GM21723 (cell line): ENCODE results near the gene P2RY8.
"Not testable (repeated sequence)": the region's sequence is repeated elsewhere in the genome, so short reads cannot be mapped to it uniquely, and the experiment has no call there.

Experiments used
- ATAC-seq: cut with Tn5 transposase; IDR thresholded peaks from one replicate; pipeline ENCODE4 v1.9.1; 2021; ENCODE audit warnings: mild to moderate bottlenecking, moderate library complexity; ENCODE audit not compliant: unreplicated experiment

P2RY8 gene

DNA sequence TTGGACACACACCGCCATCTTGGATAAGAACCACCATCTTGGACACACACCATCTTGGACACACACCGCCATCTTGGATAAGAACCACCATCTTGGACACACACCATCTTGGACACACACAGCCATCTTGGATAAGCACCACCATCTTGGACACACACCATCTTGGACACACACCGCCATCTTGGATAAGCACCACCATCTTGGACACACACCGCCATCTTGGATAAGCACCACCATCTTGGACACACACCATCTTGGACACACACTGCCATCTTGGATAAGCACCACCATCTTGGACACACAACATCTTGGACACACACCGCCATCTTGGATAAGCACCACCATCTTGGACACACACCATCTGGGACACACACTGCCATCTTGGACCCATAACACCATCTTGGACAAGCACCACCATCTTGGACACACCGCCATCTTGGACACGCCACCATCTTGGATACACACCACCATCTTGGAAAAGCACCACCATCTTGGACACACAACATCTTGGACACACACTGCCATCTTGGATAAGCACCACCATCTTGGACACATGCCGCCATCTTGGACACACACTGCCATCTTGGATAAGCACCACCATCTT lies 88.9 kb downstream of the P2RY8 start:
- ATAC-seq: not testable (repeated sequence)

DNA sequence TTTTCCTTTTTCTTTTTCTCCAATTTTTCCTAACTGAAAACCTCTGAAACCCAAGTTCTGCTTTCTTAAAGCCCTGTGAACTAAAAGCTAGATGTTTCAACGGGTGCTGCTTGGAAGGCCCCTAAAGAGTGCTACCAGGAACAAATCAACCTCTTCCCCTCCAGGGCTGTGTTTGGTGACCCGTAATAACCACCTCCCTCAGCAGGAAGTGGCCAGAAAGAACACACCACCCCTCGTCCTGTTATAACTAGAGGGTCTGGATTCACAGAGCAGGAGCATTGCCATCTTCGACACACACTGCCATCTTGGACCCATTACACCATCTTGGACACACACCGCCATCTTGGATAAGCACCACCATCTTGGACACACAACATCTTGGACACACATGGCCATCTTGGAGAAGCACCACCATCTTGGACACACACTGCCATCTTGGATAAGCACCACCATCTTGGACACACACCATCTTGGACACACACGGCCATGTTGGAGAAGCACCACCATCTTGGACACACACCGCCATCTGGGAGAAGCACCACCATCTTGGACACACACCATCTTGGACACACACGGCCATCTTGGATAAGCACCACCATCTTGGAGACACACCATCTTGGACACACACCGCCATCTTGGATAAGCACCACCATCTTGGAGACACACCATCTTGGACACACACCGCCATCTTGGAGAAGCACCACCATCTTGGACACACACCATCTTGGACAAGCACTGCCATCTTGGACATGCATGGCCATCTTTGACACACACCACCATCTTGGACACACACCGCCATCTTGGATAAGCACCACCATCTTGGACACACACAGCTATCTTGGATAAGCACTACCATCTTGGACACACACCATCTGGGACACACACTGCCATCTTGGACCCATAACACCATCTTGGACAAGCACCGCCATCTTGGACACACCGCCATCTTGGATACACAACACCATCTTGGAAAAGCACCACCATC lies 89.7 kb downstream of the P2RY8 start:
- ATAC-seq: not testable (repeated sequence)

DNA sequence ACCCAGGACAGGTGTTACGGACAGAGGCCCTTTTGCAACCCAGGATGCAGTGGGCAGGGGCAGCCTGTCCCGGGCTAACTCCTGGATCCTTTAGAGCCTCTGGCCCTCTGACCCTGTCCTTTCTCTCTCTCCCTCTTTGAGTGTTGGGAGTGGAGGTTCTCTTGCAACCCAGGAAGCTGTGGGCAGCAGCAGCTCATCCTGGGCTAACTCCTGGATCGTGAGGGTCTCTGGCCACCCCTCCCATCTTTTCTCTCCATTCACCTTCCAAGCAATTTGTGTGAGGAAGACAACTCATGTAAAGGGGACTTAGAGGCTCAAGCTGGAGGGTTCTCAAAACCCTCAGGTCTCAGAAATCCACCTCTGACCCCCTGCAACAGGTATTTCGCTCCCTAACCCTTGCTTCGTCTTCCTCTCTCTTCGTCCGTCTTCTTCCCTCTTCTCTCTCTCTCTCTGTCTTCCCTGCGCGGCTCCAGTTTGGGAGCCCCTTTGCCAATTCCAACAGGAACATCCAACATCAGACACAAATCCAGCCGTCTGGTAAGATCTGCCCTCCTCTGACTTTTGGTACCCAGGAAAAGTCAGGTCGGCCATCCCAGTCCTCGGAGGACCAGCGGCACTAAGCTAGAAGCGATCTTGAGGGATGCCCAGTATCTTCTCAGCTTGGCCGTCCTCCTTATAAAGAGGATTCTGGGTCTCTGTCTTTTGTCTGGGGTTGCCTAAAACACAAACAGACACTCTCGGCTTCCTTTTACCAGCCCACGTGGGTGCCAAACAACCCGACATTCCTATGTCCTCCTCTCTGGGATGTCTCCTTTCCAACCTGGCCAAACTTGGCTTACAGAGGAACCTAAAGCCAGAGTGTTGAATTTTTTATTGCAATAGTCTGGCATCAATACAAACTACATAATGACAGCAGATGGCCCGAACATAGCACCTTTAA lies 92.2 kb downstream of the P2RY8 start:
- no peak for ATAC-seq

DNA sequence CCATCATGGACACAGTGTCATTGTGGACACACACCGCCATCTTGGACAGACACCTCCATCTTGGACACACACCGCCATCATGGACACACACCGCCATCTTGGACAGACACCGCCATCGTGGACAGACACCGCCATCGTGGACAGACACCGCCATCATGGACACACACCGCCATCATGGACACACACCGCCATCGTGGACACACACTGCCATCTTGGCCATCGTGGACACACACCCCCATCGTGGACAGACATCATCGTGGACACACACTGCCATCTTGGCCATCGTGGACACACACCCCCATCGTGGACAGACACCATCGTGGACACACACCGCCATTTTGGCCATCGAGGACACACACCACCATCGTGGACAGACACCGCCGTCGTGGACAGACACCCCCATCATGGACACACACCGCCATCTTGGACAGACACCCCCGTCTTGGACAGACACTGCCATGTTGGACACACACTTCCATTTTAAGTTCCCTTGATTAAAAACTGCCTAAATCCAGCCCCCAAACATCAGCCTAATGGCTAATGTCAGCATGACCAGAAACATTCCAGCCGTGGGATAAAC lies 93.4 kb downstream of the P2RY8 start:
- no peak for ATAC-seq

DNA sequence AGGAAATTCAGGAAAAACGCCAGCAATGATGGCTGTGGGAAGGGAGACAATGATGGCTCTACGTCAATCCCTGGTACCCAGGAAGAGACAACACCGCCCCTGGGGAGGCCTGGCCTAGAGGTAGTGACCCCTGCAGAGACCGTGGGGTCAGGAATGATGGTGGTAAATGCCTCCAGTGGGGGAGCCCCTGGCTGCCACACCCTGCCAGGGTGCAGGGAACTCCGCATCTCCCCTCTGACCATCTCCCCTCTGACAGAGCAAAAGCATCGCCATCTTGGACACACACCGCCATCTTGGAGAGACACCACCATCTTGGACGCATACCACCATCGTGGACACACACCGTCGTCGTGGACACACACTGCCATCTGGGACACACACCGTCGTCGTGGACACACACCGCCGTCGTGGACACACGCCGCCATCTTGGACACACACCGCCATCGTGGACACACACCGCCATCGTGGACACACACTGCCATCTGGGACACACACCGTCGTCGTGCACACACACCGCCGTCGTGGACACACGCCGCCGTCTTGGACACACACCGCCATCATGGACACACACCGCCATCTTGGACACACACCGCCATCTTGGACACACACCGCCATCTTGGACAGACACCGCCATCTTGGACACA lies 94.1 kb downstream of the P2RY8 start:
- no peak for ATAC-seq

DNA sequence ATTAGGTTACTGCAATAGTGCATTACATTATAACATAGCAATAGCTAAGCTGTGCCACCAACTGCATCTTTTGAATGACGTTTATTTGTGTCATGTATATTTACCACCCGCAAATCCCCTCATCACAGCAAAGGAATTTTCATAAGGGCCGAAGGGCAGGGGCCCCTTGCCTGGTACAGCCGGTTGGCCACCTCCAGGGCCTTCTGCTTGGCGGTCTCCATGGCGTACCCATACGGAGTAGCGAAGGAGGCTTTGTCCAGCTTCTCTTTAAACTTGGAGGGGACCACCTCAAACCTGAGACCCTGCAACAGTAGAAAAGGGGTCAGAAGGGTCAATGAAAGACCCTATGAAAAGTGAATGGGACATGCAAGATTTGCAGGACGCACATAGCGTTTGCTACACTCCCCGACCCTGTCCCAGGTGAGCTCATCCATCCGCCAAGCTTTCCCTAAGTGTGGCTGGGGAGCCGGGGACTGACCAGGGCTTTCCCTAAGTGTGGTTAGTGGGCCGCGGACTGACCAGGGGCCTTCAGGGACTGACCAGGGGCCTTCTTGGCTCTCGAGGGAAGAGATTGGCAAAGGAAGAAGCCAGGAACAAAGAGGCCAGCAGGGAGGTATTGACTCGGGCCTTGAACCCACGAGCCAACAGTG lies 94.8 kb downstream of the P2RY8 start:
- ATAC-seq: no peak

DNA sequence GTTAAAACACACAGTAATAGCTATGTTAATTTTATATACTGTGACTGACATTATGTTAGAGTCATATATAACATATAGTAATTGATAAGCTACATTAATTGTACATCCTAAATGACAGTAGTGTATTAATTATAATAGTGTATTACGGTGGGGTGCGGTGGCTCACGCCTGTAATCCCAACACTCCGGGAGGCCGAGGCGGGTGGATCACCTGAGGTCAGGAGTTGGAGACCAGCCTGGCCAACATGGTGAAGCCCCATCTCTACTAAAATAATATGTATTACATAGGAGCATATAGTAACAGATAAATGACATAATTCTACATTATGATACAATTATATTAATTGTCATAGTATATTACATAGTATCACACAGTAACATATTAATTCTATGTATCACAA lies 96.5 kb downstream of the P2RY8 start:
- ATAC-seq: no peak

DNA sequence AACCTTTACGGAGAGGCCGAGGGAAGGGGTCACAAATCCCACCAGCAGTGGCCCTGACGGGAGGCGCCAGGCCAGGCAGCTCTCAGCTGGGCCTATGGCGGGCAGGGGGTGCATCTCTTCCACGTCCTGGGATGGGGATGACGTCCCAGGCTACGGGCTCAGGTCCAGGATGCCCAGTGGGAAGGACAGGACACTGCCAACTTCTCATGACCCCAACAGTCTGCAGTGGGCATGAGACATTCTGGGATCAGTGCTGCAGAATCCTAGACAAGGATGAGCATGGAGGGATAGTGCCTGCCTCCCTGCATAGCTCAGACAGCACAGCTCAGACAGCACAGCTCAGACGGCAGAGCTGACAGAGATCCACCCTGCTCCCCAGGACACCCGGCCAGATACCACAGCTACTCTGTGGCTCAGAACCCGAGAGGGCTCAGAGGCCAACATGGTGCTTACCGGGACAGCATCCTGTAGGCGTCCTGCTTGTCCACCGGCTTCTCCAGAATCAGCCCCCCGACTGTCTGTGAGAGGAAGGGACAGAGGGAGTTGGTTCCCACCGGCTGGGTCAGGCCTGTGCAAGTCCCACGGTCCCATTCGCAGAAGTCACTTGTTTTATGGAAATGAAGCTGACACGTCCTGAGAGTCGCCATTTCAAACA lies 101.6 kb downstream of the P2RY8 start:
- no peak for ATAC-seq

DNA sequence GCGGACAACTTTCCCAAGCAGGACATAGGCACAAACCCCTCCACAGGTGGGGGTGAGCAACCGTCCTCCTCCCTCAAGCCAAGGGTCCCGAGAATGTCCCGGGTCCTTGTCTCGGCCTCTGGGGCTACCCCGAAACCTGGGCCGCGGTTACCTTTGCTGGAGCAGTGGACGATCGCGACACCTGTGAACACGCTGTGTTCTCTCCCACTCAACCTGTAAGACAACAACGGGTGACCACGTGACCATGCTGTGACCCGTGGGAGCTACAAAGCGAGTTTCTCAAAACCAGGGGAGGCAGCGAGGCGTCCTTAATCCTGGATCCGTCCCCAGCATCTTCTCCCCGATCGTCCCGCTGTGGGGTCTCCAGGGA lies 102.1 kb downstream of the P2RY8 start:
- no peak for ATAC-seq

DNA sequence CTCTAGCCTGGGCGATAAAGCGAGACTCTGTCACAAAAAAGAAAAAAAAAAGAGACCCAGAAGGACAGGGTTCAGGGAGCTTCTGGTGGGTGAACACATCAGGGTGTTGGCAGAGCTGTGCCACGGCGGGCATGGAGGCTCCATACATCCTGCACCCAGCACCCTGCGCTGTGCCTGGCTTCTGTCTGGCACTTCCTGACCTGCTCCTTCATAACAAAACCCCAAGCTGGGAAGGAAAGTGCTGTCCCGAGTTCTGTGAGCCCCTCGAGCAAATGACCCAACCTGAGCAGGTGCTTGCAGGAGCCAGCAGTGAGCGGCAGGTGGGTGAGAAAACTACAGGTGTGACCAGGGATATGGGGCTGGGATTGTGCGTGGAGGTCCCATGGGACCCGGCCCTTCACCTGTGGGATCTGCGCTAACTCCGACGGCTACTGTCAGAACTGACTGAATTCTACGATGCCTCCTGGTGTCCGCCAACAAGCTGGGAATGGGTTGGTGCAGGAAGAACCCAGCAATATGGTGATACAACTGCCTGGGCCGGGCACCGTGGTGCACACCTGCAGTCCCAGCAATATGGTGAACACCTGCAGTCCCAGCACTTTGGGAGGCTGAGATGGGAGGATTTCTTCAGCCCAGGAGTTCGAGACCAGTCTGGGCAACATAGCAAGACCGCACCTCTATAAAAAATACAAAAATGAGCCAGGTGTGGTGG lies 103.2 kb downstream of the P2RY8 start:
- no peak for ATAC-seq

DNA sequence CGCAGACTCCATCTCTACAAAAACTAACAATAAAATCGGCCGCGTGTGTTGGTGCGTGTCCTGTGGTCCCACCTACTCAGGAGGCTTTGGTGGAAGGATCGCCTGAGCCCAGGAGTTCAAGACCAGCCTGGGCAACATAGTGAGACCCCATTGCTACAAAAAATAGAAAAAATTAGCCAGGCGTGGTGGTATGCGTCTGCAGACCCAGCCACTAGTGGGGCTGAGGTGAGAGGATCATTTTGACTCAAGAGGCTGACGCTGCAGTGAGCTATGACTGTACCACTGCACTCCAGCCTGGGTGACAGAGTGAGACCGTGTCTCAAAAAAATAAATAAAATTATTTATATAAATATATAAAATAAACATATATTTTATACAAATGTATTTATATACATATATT lies 106.5 kb downstream of the P2RY8 start:
- no peak for ATAC-seq

DNA sequence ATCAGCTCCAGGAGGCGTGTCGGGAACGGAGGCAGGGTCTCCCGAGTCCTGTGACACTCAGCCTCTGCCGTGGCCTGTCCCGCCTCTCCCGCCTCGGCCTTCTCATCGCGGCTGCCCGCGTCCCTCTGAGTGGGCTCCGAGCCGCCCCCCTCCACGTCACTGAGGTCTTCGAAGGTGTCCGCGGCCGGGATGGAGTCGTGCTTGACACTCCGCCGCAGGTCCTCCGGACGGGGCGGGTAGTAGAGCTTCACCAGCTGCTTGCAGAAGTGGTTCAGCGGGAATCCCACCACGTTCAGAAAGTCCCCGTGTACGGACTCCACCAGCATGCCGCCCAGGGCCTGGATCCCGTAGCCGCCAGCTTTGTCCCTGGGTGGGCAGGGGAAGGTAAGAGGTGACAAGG lies 109.2 kb downstream of the P2RY8 start:
- no peak for ATAC-seq

DNA sequence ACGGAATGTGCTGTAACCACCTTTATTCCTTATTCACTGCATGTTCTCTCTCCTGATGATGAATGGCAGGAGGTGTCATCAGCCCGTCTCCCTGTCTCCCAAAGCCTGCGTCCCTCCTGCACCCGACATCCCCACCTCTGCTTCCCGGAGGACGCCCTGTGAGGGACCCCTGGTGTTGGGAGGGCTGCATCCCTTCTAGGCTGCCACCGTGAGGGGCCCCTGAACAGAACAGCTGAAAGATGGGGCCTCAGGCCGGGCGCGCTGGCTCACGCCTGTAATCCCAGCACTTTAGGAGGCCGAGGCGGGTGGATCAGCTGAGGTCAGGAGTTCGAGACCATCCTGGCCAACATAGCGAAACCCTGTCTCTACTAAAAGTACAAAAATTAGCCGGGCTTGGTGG lies 110.7 kb downstream of the P2RY8 start:
- ATAC-seq: not testable (repeated sequence)

DNA sequence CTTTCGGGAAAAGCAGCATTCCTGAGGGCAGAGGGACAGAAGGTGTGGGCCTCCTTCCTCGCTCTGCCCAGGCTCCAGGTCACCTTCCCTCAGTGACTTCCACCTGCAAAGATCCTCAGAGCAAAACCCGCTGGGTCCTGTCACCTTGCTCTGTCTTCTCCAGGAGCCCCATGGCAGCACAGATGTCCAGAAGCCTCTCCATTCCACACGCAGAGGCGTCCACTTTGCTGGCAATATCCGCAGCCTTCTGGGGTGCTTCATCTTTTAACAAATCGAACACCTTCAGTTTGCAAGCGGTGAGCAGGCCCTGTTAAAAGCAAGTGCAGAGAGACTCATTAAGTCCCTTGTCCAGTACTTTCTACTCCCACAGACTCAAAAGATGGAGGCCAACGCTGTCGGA lies 111.6 kb downstream of the P2RY8 start:
- ATAC-seq: no peak

DNA sequence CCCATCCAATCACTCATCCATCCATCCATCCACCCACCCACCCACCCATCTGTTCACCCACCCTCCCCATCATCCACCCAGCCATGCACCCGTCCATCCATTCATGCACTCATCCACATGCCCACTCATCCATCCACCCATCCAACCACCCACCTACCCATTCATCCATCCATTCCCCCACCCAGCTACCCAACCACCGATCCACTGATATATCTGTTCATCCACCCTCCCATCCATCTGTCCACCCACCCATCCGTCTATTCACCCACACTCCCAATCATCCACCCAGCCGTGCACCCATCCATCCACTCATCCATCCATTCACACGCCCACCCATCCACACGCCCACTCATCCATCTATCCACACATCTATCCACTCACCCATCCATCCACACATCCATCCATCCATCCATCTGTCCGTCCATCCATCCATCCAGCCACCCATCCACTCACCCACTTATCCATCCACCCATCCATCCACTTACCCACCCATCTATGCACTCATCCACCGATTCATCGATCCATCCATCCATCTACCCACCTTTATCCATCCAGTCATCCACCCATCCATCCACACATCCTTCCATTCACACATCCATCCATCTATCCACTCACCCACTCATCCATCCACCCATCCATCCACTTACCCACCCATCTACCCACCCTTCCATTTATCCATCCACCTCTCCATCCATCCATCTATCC lies 112.7 kb downstream of the P2RY8 start:
- ATAC-seq: no peak

DNA sequence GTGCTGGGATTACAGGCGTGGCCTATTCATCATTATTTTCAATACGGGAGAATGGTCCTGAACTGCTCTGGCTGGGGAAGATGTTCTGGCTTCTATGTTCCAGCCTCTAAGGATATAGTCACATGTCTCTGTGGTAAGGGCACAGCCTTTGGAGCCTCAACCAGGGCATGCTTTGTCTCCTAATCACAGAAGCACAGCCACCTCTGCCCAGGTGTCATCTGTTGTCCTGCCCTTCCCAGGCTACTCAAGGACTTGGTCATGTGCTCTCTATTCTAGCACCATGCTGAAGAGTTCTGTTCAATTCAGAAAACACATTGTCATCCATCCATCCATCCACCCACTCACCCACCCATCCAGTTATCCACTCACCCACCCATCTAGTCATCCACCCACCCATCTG lies 113.8 kb downstream of the P2RY8 start:
- ATAC-seq: no peak

DNA sequence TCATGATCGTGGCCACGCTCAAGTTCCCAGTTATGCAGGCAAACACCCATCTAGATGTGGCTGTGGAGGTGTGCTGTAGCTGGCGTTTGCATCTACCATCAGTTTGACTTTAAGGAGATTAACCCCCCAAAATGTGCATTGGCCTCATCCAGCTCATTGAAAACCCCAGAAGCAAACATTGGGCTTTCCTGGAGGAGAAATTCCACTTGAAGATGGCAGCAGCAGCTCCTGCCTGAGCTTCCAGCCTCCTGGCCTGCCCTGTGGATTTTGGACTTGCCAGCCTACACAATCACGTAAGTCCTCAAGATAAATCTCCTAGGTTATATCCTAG lies 114.9 kb downstream of the P2RY8 start:
- no peak for ATAC-seq

DNA sequence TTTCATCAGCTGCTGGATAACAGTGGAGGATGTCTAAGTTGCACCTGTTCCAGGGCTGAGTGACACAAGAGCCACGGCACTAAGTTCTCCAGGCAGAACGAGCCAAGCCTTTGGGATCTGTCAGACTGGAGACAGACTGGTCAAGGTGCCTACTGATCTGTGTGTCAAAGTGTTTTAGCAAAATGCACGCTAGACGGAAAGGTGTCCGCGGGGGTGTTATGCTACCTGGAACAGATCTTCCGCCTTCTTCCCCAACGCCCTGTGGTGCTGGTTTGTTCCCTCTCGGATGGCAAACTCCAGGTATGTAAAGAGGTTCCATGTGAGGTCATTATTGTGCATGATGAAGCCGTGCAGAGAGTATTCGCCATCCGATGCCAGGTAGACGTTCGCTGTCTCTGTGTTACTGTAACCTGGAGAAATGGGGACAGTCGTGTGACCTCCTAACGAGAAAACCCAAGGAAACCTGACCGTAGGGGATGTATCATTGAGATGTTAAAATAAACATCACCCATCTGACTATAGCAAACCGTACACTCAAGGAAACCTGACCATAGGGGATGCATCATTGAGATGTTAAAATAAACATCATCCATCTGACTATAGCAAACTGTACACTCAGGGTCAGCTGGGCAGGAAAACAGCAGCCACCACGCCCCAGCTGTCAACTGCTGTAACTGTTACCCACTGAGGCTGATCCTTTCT lies 115.4 kb downstream of the P2RY8 start:
- ATAC-seq: no peak
